Bronchial epithelial cell (primary cell): Measurements from ENCODE around the gene NXT1. TPM values are rescaled to one million over a fixed set of nuclear protein-coding genes. Genes with fewer than 3 reads are reported as not detected.
A peak's percentile ranks its signal among the peaks of the same experiment; 100 is the strongest.

Experiments used
- DNase-seq: peaks from one replicate; pipeline ENCODE4 v3.0.0-alpha.2; 2010; ENCODE audit warnings: low read depth
- FAIRE-seq: peaks from 2 replicates; lab custom pipeline; 2011; peaks lifted over from hg19 to GRCh38; lab: Jason Lieb, UNC
- H3K27me3 ChIP-seq: 2 replicates; pipeline ENCODE4 v1.5.1; 2011; ENCODE audit warnings: low read length; ENCODE audit not compliant: control insufficient read depth, insufficient read depth
- H3K36me3 ChIP-seq: 2 replicates; pipeline ENCODE4 v1.5.1; 2011; ENCODE audit warnings: low read length; ENCODE audit not compliant: control insufficient read depth, insufficient read depth
- H3K4me3 ChIP-seq: 2 replicates; pipeline ENCODE4 v1.5.1; 2011; ENCODE audit warnings: mild to moderate bottlenecking, low read depth, low read length, control low read depth
- total RNA-seq: library from RNA; depleted of rRNA; stranded (reverse); fragments of >200 nt; gene quantifications from 2 replicates; pipeline ENCODE4 v1.2.1, GENCODE V29; 2014
- TF ChIP-seq, protein P1 (sequence below): IDR thresholded peaks from 2 replicates; pipeline ENCODE4 v1.5.1; 2011; ENCODE audit warnings: mild to moderate bottlenecking, moderate library complexity, low read length, control low read depth, inconsistent platforms; ENCODE audit not compliant: insufficient read depth, severe bottlenecking

NXT1 gene
- total RNA-seq, 1 donor from 2014 or later = 61.9 TPM

- DNase-seq = no peak
- no peak for FAIRE-seq
These were observed 13.3 kb upstream of the NXT1 start for GRCh38 chr20:23337312-23337711.

DNA sequence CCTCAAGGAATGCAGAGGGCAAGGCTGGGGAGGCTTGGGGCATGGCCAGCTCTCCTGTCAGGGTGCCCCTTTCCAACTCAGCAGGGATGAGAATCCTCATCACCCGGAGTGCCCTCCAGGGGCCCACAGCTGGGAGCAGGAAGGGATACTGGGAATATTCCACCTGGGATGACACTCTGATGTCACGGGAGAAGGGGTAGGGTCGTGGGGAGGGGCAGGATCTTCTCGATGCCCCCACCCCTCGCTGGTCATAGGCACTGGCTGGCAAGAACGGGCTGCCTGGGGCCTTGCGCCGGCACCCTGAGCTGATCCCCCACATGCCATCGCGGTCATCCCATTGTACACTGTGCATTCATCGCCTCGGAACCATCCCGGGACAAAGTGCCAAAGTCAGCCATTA is 10.6 kb upstream of the NXT1 start:
- DNase-seq = no peak
- no peaks in the 10 kb centered on the region for H3K36me3 ChIP-seq

More at GRCh38 chr20:23337312-23337711, 13.3 kb upstream of the NXT1 start:
- TF ChIP-seq, protein P1, sequence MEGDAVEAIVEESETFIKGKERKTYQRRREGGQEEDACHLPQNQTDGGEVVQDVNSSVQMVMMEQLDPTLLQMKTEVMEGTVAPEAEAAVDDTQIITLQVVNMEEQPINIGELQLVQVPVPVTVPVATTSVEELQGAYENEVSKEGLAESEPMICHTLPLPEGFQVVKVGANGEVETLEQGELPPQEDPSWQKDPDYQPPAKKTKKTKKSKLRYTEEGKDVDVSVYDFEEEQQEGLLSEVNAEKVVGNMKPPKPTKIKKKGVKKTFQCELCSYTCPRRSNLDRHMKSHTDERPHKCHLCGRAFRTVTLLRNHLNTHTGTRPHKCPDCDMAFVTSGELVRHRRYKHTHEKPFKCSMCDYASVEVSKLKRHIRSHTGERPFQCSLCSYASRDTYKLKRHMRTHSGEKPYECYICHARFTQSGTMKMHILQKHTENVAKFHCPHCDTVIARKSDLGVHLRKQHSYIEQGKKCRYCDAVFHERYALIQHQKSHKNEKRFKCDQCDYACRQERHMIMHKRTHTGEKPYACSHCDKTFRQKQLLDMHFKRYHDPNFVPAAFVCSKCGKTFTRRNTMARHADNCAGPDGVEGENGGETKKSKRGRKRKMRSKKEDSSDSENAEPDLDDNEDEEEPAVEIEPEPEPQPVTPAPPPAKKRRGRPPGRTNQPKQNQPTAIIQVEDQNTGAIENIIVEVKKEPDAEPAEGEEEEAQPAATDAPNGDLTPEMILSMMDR = no peak
- Histone ChIP-seq H3K36me3 (no peaks in the 10 kb centered on the region), H3K27me3 (no peaks in the 10 kb centered on the region), H3K4me3 (no peak overlapping the region)

DNA sequence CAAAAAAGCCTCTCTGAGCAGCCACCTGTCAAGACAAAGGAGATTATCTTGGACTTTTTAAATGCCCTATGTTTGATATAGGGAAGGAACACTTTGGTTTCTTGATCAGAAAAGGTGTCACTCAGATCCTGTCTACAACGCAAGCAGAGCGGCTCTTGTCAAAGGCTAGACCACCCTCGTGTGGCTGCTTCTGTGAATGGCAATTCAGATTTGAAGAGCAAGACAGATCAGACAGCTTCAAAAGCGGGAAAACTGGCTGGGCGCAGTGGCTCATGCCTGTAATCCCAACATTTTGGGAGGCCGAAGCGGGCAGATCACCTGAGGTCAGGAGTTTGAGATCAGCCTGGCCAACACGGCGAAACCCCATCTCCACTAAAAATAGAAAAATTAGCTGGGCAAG is 10.1 kb upstream of the NXT1 start:
- TF ChIP-seq, protein P1 = peak; percentile 71
- H3K36me3 ChIP-seq = no peaks in the 10 kb centered on the region
- no peaks in the 10 kb centered on the region for H3K27me3 ChIP-seq
- no peak overlapping the region for H3K4me3 ChIP-seq
- FAIRE-seq (peak; percentile 18), DNase-seq (peak; percentile 70)

More for the DNA sequence above, 10.6 kb upstream of the NXT1 start:
- TF ChIP-seq, protein P1 = no peak
- no peak for FAIRE-seq
- Histone ChIP-seq H3K27me3 (no peaks in the 10 kb centered on the region), H3K4me3 (no peak overlapping the region)

GRCh38 chr20:23341073-23341472 is 9.5 kb upstream of the NXT1 start:
- Histone ChIP-seq H3K27me3 (no peaks in the 10 kb centered on the region), H3K36me3 (no peaks in the 10 kb centered on the region), H3K4me3 (no peak overlapping the region)
- TF ChIP-seq, protein P1 = no peak
- DNase-seq (no peak), FAIRE-seq (no peak)

GRCh38 chr20:23343590-23343989 is 7.0 kb upstream of the NXT1 start:
- TF ChIP-seq, protein P1 = no peak
- H3K4me3 ChIP-seq = no peak overlapping the region
- FAIRE-seq (no peak), DNase-seq (no peak)
- H3K27me3 ChIP-seq = no peaks in the 10 kb centered on the region
- H3K36me3 ChIP-seq = no peaks in the 10 kb centered on the region

DNA sequence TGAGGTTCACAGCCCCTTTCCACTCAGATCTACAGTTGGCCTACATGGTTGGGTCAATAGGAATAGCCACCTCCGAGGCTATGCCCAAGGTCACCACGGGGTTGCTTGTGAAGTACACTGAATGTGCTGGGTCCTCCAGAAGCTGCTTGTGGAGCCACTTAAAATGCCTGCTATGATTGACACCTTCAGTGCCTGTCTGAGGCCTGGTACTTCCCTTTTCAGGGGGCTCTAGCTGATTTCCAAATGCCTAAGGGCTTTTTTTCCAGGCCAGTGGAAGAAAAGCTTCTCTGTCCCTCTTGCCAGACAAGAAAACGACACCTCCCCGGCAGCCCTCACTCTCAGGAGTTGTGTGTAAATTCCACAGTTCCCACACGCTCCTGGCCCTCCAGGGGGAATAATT is 6.3 kb upstream of the NXT1 start:
- FAIRE-seq = no peak
- H3K36me3 ChIP-seq = no peaks in the 10 kb centered on the region
- H3K4me3 ChIP-seq = no peak overlapping the region
- DNase-seq = no peak
- TF ChIP-seq, protein P1 = no peak
- H3K27me3 ChIP-seq = no peaks in the 10 kb centered on the region
